ENCODE measurements around the gene DOCK2. TPM values are rescaled to one million over a fixed set of nuclear protein-coding genes. Genes with fewer than 3 reads are reported as not detected.

The DOCK2 gene
- total and polyA plus RNA-seq, 7 donors = 2.3 to 21.1 (median 12.5) TPM

DNA sequence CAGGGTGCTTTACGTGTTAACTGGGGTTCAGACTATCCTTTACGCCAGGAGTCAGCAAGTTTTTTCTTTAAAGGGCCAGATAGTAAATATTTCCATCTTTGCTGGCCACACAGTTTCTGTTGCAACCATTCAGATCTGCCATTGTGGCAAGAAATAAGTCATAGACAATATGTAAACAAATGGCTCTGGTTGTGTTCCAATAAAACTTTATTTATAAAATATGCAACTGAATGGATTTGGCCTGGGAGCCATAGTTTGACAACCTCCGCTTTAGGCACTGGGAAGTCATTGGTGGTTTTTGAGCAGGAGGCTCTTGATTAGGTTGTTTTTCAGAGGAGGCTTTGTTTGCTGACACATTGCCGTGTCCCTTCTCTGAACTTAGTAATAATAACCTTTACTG is 252.5 kb downstream of the DOCK2 start:
- Histone ChIP-seq H3K9me3 (no peaks in the 10 kb centered on the region), H3K36me3 (no peaks in the 10 kb centered on the region), H3K4me1 (no peaks in the 10 kb centered on the region), H3K27me3 (no peaks in the 10 kb centered on the region), H3K27ac (no peak overlapping the region), H3K4me3 (no peak overlapping the region)
- intact Hi-C loops (cut with DNase I) = no loop called here
- 55 to 79% methylated on average over 4 of the region's 4 CpGs for WGBS, 2 donors
- TF ChIP-seq POLR2AphosphoS5 (IDR thresholded peaks at IDR 0.05) (no peak), EP300 (IDR thresholded peaks at IDR 0.05) (no peak), POLR2A (IDR thresholded peaks at IDR 0.05) (no peak), CTCF (IDR thresholded peaks at IDR 0.05) (no peak)
- no peak for DNase-seq

GRCh38 chr5:169893010-169893409 is 255.9 kb downstream of the DOCK2 start:
- no peaks in the 10 kb centered on the region for H3K36me3 ChIP-seq
- no peak overlapping the region for H3K27ac ChIP-seq
- H3K27me3 ChIP-seq = no peaks in the 10 kb centered on the region
- no peaks in the 10 kb centered on the region for H3K9me3 ChIP-seq
- H3K4me3 ChIP-seq = no peak overlapping the region
- DNase-seq = no peak
- no peaks in the 10 kb centered on the region for H3K4me1 ChIP-seq
- intact Hi-C loops (cut with DNase I) = no loop called here
- TF ChIP-seq POLR2A (IDR thresholded peaks at IDR 0.05) = no peak
- no peak for TF ChIP-seq EP300 (IDR thresholded peaks at IDR 0.05)

DNA sequence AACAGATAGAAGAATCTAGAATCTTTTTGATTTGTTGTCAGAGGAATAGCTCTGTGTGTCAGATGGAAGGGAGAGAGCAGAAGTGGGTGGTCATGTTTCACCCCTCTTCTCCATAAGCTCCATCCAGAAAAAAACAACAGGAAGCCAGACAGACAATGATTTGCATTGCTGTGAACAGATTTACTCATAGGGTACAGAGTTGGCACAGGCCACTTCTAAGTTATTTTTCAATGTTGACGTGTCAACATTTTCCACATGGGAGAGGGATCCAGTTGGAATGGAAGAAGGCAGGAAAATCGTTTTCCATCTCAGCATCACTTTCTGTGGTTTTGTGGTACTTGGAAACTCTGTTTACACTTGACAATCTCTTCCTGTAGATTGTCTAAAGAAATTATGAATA is 256.5 kb downstream of the DOCK2 start:
- Histone ChIP-seq H3K4me3 (no peak overlapping the region), H3K27ac (no peak overlapping the region), H3K4me1 (no peaks in the 10 kb centered on the region), H3K9me3 (no peaks in the 10 kb centered on the region), H3K36me3 (no peaks in the 10 kb centered on the region), H3K27me3 (no peaks in the 10 kb centered on the region)
- intact Hi-C loops (cut with DNase I) = no loop called here
- no peak for DNase-seq
- WGBS, 2 donors = 53 to 71% methylated on average over 2 of the region's 2 CpGs
- TF ChIP-seq CTCF (IDR thresholded peaks at IDR 0.05) (no peak), EP300 (IDR thresholded peaks at IDR 0.05) (no peak), POLR2AphosphoS5 (IDR thresholded peaks at IDR 0.05) (no peak), POLR2A (IDR thresholded peaks at IDR 0.05) (no peak)

DNA sequence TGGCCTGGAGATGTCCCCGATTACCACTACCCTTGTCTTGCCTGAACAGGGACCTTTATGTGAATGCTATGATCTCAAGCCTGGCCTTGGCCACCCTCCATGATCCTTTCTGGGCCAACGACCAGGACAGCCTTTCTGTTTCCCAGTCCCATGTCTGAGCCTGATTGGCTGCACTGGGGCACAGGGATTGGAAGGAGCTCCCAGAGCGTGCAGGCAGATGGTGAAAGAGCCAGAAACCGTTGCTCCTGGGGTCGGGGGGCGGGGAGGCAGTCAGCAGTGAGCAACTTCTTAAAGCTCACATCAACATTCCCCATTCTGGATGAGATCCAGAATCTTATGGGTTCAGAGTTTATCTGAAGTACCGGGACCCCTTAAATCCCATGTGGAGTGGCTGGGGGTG is 258.9 kb downstream of the DOCK2 start:
- 64 to 76% methylated on average over 7 of the region's 7 CpGs for WGBS, 2 donors
- intact Hi-C loops (cut with DNase I) = no loop called here
- H3K4me3 ChIP-seq = no peak overlapping the region
- no peak for DNase-seq
- no peaks in the 10 kb centered on the region for H3K4me1 ChIP-seq
- no peak overlapping the region for H3K27ac ChIP-seq
- no peaks in the 10 kb centered on the region for H3K36me3 ChIP-seq
- no peaks in the 10 kb centered on the region for H3K27me3 ChIP-seq
- H3K9me3 ChIP-seq = no peaks in the 10 kb centered on the region
- TF ChIP-seq CTCF (IDR thresholded peaks at IDR 0.05) (no peak), EP300 (IDR thresholded peaks at IDR 0.05) (no peak), POLR2A (IDR thresholded peaks at IDR 0.05) (no peak), POLR2AphosphoS5 (IDR thresholded peaks at IDR 0.05) (no peak)

DNA sequence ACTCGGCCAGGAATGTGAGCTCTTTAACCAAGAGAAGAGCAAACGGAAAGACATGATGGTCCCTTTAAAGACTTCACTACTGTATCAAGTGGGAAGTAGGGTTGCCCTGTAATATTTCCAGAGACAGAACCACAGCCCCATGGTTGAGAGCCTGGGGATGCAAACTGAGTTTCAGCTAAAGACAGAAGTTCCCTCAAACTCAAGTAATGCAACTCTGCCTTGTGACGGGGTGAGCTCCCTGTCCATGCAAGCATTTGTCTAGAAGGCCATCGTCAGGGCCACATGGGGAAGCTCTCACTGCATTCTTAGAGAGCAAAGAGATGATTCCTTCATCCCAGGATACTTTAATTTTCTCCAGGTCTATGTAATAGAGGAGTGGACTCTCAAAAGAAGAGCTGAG is 260.4 kb downstream of the DOCK2 start:
- no peaks in the 10 kb centered on the region for H3K36me3 ChIP-seq
- no peaks in the 10 kb centered on the region for H3K27me3 ChIP-seq
- H3K4me1 ChIP-seq = no peaks in the 10 kb centered on the region
- no peak for TF ChIP-seq CTCF (IDR thresholded peaks at IDR 0.05)
- TF ChIP-seq EP300 (IDR thresholded peaks at IDR 0.05) = no peak
- no peak for TF ChIP-seq POLR2AphosphoS5 (IDR thresholded peaks at IDR 0.05)
- TF ChIP-seq POLR2A (IDR thresholded peaks at IDR 0.05) = no peak
- no peaks in the 10 kb centered on the region for H3K9me3 ChIP-seq
- no peak overlapping the region for H3K27ac ChIP-seq
- intact Hi-C loops (cut with DNase I) = no loop called here
- no peak overlapping the region for H3K4me3 ChIP-seq
- DNase-seq = no peak
- 82 to 86% methylated on average over 4 of the region's 4 CpGs for WGBS, 2 donors
